GM19324 (cell line): ENCODE results near the gene CFH.
"Not testable (repeated sequence)": the region's sequence is repeated elsewhere in the genome, so short reads cannot be mapped to it uniquely, and the experiment has no call there.

Experiments
- ATAC-seq: cut with Tn5 transposase; IDR thresholded peaks from one replicate; pipeline ENCODE4 v1.9.1; 2021; ENCODE audit warnings: mild to moderate bottlenecking, moderate library complexity; ENCODE audit not compliant: unreplicated experiment, low FRiP score

The CFH gene

DNA sequence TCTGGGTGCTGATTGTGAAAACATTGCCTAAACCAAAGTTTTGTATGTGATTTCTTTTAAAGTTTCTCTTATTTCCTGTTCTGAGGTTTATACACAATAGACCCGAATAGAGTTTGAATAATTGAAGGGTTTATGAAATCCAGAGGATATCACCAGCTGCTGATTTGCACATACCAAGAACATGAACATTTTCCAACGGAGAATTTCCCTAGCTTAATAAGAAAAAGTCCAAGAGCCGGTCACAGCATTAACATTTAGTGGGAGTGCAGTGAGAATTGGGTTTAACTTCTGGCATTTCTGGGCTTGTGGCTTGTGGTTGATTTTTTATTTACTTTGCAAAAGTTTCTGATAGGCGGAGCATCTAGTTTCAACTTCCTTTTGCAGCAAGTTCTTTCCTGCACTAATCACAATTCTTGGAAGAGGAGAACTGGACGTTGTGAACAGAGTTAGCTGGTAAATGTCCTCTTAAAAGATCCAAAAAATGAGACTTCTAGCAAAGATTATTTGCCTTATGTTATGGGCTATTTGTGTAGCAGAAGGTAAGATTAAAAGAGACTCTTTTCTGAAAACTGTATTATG, at the start of gene CFH:
Gene CFH, plus strand, starts transcription at position 407 of the 579 bp plus-strand sequence. Its CDS starts 75 bp downstream, at position 482.
- ATAC-seq: no peak

DNA sequence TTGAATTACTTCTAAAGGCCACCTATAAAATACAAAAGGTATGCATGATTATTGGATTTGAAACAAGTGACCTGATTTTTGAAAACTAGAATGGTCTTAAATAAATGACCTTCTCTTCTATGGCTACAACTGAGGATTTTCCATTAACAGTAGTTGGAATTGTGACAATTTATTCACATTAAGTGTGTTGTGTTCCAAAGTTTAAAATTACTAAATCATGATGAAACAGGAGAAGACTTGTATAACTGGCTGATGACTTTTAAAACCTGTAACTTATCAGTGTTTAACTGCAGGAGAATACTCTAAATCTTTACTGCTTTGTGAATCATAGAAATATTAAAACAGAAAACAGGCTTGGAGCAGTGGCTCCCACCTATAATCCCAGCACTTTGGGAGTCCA, 48.2 kb upstream of the CFH start:
- no peak for ATAC-seq

DNA sequence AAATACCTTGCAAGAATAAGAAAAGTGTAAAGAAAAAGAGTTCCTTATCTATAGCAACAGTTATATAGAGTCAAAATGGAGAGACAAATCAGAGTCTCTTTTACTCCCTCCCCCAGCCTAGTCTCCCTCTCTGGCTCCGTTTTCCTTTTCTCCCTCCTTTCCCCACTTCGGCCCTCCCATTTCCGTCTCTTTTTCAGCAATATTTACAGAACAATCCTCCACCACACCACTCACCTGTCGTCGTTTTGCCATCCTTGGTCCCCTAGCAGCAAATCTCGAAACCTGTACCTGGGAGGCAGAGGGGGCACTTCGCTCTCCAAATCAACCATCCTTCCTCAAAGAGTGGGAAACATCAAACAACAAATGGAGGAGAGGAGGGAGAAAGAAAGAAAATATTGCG, 43.9 kb upstream of the CFH start:
- no peak for ATAC-seq

DNA sequence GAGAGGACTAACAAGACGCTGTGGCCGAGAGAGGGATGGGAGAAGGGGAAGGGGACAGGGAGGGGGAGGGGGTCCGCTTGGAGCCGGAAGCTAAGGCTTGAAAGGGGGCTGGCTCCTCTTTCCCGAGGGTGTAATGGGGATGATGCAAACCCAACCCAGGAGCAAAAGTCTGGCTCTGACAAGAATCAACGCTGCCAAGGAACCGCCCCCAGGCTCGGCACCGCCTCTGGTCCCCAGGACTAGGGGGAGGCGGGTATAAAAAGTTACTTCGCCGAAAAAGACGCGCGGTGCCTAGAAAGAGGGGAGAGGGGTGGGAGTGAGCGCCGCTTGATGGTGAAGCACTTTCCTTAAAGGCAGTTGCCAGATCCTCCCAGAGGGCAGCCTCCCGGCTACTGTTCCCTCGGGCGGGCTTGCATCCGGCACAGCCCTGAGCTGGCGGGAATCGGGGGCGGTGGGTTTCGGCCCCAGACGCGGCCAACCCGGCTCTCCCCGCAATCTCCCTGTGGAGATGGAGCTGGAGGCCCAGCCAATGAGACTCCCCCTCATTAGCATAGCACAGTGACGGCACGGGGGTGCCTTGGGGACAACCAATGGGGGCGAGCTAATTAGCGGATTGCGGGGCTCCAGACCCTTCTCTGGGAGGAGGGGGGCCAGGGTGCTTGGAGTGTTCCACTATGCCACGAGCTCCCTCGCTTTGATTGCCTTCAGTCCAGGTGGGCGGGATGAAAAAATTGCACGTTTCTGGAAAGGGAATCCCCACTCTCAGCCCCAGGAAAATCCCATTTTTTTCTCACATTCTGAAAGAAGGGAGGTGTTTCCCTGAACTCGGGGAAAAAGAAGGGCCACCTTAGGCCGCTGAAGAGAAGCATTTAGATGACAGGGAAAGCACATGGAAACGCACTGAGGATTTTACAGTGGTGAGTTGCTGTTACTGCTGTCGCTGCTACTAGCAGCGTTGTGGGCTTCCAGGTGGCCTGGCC, 43.2 kb upstream of the CFH start, which contains the start of gene KCNT2:
Gene KCNT2, minus strand, starts transcription at position 51 of the 980 bp plus-strand sequence. CDS start 131 bp downstream, outside the sequence.
- ATAC-seq: no peak

DNA sequence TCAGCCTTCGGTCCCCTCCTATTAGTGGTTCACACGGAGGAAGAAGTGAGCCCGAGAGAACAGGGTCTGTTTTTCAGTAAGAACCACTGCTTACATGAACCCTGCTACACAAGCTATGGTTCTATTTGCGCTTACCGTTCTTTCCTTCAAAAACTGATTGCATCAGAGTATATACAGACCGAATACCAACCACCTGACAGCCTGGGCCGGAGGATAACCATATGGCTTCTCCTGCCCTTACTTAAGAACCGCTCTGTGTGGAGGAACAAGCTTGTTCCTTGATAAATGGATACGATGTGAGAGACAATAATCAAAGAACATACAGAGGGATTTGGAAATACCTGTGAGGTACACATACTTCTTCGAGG, 42.5 kb upstream of the CFH start:
- no peak for ATAC-seq

DNA sequence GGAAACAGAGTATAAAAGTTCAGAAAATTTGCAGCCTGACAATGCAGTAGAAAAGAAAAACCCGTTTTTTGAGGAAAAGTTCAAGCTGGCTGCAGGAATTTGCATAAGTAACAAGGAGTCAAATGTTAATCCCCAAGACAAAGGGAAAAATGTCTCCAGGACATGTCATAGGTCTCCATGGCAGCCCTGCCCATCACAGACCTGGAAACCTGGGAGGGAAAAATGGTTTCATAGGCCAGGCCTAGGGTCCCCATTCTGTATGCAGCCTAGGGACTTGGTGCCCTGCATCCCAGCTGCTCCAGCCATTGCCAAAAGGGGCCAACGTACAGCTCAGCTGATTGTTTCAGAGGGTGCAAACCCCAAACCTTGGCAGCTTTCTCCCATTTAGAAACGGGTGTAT, 40.0 kb upstream of the CFH start:
- no peak for ATAC-seq

DNA sequence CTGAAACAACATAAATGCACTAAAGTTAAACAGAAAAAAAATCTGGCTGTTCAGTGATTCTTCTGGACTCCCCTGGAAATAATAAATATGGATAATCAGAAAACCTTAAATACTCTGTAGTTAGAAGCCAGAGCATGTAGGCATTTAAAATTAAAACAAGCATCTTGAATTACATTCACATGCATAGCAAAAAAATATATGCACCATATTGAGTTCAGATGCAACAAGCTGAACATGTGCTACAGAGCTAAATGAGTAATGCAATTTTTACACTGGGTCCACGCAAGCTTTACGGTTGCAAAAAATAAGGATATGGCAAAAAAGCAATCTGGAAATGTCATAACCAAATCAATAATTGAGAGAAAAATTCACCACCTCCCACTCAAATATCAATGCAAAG, 32.1 kb upstream of the CFH start:
- no peak for ATAC-seq

DNA sequence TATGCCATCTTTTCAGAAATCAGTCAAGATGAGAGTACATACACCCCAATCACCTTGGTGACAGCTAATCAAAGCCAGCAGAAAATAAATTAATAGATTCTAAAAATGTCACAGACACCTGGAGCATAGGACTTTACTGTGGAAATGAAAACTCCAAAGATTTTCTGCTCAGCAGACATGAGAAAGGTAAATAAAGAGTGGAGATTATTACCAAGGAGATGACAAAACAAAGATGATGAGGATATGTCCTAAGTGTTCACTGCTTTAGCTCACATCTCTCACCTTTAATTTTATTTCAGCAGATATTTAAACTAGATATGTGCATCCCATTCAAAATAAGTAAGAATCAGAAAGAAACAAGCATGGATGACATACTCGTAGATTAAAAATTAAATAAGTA, 28.8 kb upstream of the CFH start:
- ATAC-seq: no peak

DNA sequence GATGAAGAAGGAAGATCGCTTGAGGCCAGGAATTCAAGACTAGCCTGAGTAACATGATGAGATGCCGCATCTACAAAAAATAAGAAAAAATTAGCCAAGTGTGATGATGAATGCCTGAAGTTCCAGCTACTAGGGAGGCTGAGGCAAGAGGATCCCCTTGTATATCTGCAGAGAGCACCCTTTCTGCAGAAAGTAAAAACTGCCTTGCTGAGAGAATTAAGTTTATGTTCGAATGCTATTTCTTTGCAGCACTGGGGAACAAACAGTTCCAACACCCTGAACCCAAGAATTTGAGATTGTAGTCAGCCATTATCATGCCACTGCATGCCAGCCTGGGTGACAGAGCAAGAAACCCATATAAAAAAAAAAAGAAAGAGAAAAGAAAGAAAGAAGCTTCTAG, 23.0 kb upstream of the CFH start:
- ATAC-seq: no peak

DNA sequence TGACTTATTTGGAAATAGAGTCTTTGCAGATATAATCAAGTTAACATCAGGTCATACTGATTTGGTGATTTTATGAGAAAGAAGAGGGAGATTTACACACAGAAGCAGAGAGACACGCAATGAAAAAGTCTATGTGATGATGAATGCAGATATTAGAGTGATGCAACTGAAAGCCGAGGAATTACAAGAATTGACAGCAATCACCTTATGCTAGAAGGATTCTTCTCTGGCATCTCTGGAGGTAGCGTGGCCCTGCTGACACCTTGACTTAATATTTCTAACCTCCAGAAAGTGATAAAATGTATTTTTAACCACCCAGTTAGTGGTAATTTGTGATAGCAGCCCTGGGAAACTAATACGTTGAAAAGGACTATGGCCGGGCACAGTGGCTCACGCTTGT, 14.2 kb upstream of the CFH start:
- ATAC-seq: no peak

DNA sequence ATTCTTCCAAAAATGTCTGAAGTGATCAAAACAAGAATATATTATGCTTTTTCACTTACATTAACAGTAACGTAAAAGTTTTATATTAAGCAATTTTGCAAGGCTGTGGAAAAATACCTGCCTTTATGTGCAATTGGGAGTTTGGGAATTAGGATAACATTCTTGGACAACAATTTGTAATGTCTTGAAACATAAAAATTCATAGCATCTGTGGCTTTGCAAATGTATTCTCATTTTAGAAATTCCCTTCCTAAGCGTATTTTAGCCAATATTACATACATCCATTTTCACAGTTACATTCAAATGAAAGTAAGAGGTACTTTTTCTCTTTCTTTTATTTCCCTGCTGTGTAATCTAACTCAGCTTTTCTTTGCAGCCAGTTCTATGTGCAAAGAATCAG, 13.4 kb upstream of the CFH start:
- ATAC-seq: no peak

DNA sequence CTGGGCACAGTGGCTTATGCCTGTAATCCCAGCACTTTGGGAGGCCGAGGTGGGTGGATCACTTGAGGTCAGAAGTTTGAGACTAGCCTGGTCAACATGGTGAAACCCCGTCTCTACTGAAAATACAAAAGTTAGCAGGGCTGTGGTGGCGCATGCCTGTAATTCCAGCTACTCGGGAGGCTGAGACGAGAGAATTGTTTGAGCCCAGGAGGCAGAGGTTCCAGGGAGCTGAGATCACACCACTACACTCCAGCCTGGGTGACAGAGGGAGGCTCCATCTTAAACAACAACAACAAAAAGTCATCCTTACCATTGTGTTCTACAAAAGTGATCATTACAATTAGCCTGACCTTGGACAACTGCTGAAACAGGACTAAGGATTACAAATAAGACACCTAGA, 12.6 kb upstream of the CFH start:
- ATAC-seq: not testable (repeated sequence)

DNA sequence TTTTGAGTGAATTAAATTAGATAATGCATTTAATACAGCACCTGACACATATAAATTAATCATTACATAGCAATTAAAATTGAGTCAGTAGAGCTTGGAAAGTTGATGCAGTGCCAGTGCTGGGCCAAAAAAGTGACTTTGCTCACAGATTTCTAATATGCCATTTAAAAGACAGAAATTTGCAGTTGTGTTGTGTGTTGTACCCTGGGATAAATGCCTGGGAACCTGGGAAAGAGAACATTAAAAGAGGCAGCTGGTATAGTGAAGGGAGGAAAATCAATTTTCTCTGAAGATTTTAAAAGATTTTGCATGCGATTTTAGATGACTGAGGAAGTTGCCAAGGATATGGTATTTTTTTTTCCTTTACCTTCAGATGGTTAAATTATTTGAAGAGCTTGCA, 10.9 kb upstream of the CFH start:
- ATAC-seq: no peak

DNA sequence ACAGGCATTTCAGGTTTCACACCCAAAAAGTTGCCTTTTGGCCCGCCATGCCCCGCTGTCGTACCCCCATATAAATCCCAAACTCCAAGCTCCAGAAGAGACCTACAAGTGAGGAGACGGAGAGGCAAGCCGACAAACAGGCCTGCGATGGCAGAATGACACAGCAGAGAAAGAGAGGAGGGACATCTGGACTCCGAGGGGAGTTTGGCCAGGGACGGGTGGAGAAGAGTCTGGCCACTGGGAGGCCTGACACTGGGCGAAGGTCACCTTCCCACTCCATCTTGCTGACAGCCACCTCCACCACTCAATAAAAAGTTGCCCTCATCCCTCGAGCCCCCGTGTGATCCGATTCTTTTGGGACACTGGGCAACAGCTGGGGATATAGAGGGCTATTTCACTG, 1.9 kb upstream of the CFH start:
- no peak for ATAC-seq

DNA sequence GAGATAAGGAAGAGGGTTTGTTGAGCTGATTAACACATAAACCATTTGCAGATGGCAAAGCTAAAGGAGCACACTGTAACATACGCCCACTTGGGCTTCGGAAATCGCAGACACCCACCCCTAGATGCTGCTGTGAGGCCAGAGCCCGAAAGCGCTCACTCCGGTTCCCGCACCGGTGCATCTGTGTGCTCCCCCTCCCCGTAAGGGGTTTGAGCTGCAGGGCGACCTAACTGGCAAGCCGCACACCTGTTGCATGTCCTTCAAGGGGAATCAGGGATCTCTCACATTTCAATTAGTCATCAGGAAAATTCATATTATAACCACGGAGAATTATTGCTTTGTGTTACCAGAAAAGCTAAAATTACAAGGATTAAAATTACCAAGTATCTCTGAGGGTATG, 1.4 kb upstream of the CFH start:
- no peak for ATAC-seq

DNA sequence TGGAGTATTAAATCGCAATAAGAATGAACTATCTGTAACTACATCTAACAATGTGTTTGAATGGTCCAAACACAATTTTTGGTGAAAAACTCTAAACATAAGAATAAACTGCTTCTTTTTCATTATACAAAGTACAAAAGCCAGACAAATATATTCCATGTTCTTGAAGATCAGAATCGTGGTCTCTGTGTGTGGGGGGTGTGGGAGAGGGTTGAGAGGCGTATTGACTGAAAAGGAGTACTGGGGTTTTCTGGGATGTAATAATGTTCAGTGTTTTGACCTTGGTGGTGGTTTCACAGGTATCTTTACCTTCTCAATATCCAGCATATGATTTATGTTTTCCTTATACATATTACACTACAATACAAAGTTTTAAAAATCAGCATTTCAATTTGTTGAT, 764 bp upstream of the CFH start:
- no peak for ATAC-seq

DNA sequence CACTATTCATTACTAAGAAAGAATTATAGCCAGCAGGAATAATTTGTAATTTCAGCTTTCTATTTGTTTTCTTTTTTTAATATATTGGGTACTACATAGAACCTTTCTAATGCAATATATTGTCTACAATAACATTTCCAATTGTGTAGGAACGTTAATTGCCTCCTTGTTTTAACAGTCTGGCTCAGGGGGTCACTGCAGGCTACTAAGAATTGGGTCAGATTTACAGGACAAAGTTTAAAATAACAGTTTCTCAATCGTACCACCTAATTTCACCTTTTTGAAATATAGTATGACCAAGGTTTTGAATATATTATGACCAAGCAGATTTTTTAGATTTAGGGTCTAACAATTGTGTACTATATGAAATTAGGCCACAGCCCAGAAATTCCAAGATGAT, 2.4 kb downstream of the CFH start:
- no peak for ATAC-seq

DNA sequence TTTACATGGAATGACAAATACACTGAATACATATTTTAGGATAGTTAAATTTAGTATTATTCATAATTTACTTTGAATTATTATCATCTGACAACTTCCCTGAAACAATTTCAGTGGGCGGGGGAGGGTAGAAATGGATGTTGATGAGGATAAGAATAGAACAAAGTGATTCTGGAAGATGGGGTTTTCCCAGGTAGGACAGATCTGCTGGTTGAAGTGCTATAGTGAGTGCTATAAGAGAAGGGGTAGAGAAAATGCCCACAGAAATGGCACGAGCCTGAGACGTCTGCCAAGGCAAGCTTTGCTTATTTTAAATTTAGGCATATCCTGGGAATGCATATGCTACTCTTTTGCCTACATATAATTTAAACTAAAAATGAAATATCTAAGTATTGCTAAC, 3.2 kb downstream of the CFH start:
- no peak for ATAC-seq

DNA sequence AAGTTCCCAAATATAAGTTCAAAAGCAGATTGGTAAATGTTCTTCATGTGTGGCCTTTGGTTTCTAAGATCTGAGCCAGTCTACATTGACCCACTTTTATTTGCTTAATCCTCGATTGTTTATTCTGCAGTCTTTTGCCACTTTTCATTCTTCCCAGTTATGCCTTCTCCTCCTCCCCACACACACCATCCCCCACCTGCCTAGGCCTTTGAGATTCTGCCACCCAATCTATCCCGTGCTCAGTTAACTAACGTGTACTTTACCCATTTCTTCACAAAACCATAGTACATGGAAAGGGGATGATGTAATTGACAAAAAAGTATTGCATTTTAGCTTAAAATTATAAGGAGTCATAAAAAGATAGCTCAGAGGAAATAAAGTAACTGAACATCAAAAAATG, 3.7 kb downstream of the CFH start:
- no peak for ATAC-seq

DNA sequence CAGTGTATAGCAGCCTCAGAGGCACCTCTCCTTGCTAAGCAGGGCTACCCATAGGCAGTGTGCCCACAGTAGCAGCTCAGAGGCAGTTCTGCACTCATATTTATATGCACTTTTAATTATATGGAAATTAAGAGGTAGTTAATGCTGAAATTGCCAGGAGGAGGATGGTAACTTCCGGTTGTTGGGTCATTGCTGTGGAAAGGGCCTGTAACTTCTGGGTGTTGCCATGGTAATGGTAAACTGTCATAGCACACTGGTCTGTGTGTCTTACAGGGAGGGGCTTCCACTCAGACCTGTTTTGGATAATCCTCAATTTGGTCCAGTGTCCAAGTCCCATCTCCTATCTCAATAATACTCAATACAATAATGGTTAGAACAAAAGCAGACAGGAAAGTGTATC, 7.6 kb downstream of the CFH start:
- ATAC-seq: no peak

DNA sequence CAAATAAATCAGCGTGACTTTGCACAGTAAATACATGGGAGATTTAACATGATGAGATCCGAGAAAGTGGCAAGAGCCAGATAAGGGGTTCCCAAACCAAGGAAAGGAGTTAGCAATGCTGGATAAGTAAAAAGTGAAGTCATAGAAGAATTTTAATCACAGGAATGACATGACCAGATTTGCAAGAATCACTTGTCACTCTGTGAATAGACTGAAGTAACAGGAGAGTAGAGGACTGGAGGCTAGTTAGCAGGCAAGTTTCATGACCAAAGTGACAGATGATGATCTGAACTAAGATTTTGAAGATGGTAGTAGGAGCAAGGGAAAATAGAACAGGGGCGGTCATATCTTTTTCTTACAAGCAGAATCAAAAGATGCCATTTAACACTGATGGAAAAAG, 8.4 kb downstream of the CFH start:
- ATAC-seq: no peak

DNA sequence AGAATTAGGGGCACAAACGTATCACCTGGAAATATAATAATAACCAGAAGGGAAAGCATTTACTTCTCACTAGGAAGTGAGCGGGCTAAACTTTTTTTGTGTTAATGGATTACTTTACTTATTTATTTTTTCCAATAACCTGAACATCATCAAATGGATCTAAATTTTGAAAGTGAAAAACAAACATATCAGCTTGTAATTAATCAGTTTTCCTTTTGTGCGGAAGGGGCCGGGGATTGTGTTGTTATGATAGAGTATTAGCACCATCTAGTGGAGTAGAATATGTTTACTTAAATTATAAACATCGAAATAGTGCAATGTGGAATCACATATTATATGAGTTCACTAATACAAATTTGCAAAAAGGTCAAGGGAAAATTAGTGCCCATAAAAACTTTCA, 9.0 kb downstream of the CFH start:
- ATAC-seq: no peak
